H9 (cell line): Measurements from ENCODE around the gene RALGAPA1. TPM values are rescaled to one million over a fixed set of nuclear protein-coding genes. Genes with fewer than 3 reads are reported as not detected.
A peak's percentile ranks its signal among the peaks of the same experiment; 100 is the strongest.

Experiments used
- DNase-seq: peaks from one replicate; pipeline ENCODE4 v3.0.0-alpha.2; 2017
- H2AFZ ChIP-seq: one replicate; pipeline ENCODE4 v1.6.1; 2013; ENCODE audit warnings: mild to moderate bottlenecking, low read length, control low read depth, moderate library complexity
- H2AK5ac ChIP-seq: 2 replicates; pipeline ENCODE4 v1.6.1; 2013; ENCODE audit warnings: low read length, control low read depth, mixed read lengths; ENCODE audit not compliant: insufficient read length
- H2BK120ac ChIP-seq: one replicate; pipeline ENCODE4 v1.6.1; 2013; ENCODE audit warnings: low read depth, mild to moderate bottlenecking, low read length, control low read depth, inconsistent platforms; ENCODE audit not compliant: poor library complexity, severe bottlenecking
- H2BK12ac ChIP-seq: 2 replicates; pipeline ENCODE4 v1.6.1; 2013; ENCODE audit warnings: low read length, control low read depth, mixed read lengths, low read depth; ENCODE audit not compliant: insufficient read length
- H2BK15ac ChIP-seq: 2 replicates; pipeline ENCODE4 v1.6.1; 2013; ENCODE audit warnings: low read depth, low read length, control low read depth
- H2BK20ac ChIP-seq: one replicate; pipeline ENCODE4 v1.6.1; 2013; ENCODE audit warnings: low read depth, mild to moderate bottlenecking, low read length, control low read depth, inconsistent platforms; ENCODE audit not compliant: poor library complexity, severe bottlenecking
- H2BK5ac ChIP-seq: 2 replicates; pipeline ENCODE4 v1.6.1; 2013; ENCODE audit warnings: low read length, control low read depth, mixed read lengths; ENCODE audit not compliant: insufficient read length
- H3K14ac ChIP-seq: 2 replicates; pipeline ENCODE4 v1.6.1; 2013; ENCODE audit warnings: low read length, control low read depth; ENCODE audit not compliant: insufficient read depth
- H3K18ac ChIP-seq: 2 replicates; pipeline ENCODE4 v1.6.1; 2013; ENCODE audit warnings: low read depth, mild to moderate bottlenecking, mixed read lengths, low read length, control low read depth; ENCODE audit not compliant: insufficient read length
- H3K23ac ChIP-seq: 2 replicates; pipeline ENCODE4 v1.6.1; 2013; ENCODE audit warnings: low read length, control low read depth, mixed read lengths, low read depth; ENCODE audit not compliant: insufficient read length
- H3K23me2 ChIP-seq: 2 replicates; pipeline ENCODE4 v1.6.1; 2013; ENCODE audit warnings: low read depth, mild to moderate bottlenecking, mixed read lengths, low read length, control low read depth; ENCODE audit not compliant: insufficient read length, poor library complexity, severe bottlenecking
- H3K27ac ChIP-seq: 2 replicates; pipeline ENCODE4 v1.5.1; 2013; ENCODE audit warnings: low read length, control low read depth, mixed read lengths, low read depth; ENCODE audit not compliant: insufficient read length
- H3K27me3 ChIP-seq: 2 replicates; pipeline ENCODE4 v1.6.1; 2013; ENCODE audit warnings: low read length, control low read depth, inconsistent platforms; ENCODE audit not compliant: insufficient read depth
- H3K4ac ChIP-seq: 2 replicates; pipeline ENCODE4 v1.6.1; 2013; ENCODE audit warnings: low read depth, mild to moderate bottlenecking, control low read depth, inconsistent platforms, low read length, moderate library complexity
- H3K4me1 ChIP-seq: 2 replicates; pipeline ENCODE4 v1.6.1; 2013; ENCODE audit warnings: low read length, control low read depth, inconsistent platforms; ENCODE audit not compliant: insufficient read depth
- H3K4me2 ChIP-seq: 2 replicates; pipeline ENCODE4 v1.6.1; 2013; ENCODE audit warnings: low read length, control low read depth, mixed read lengths; ENCODE audit not compliant: insufficient read length, insufficient read depth
- H3K56ac ChIP-seq: 2 replicates; pipeline ENCODE4 v1.6.1; 2013; ENCODE audit warnings: low read depth, mild to moderate bottlenecking, mixed read lengths, low read length, control low read depth; ENCODE audit not compliant: insufficient read length
- H3K79me1 ChIP-seq: 2 replicates; pipeline ENCODE4 v1.6.1; 2013; ENCODE audit warnings: low read depth, mild to moderate bottlenecking, moderate library complexity, low read length, control low read depth, inconsistent platforms; ENCODE audit not compliant: insufficient read depth, poor library complexity, severe bottlenecking
- H3K79me2 ChIP-seq: 2 replicates; pipeline ENCODE4 v1.6.1; 2013; ENCODE audit warnings: low read length, control low read depth, inconsistent platforms; ENCODE audit not compliant: insufficient read depth
- H3K9ac ChIP-seq: 2 replicates; pipeline ENCODE4 v1.6.1; 2013; ENCODE audit warnings: low read length, control low read depth, mixed read lengths; ENCODE audit not compliant: insufficient read length; ENCODE audit errors: extremely low read depth
- H3K9me3 ChIP-seq: one replicate; pipeline ENCODE4 v1.6.1; 2013; ENCODE audit warnings: low read depth, low read length, inconsistent platforms; ENCODE audit not compliant: control insufficient read depth
- H3T11ph ChIP-seq: one replicate; pipeline ENCODE4 v1.6.1; 2013; ENCODE audit warnings: mild to moderate bottlenecking, low read length, control low read depth, inconsistent platforms
- H4K20me1 ChIP-seq: one replicate; pipeline ENCODE4 v1.6.1; 2013; ENCODE audit not compliant: control insufficient read depth, insufficient read length, insufficient read depth
- H4K5ac ChIP-seq: 2 replicates; pipeline ENCODE4 v1.6.1; 2013; ENCODE audit warnings: low read depth, mild to moderate bottlenecking, mixed read lengths, low read length, control low read depth; ENCODE audit not compliant: insufficient read length
- H4K8ac ChIP-seq: replicated peaks from 2 replicates; pipeline ENCODE4 v1.6.1; 2013; ENCODE audit warnings: low read length, control low read depth, mixed read lengths, low read depth; ENCODE audit not compliant: insufficient read length
- H4K91ac ChIP-seq: 2 replicates; pipeline ENCODE4 v1.6.1; 2013; ENCODE audit warnings: low read depth, mild to moderate bottlenecking, moderate library complexity, mixed read lengths, low read length, control low read depth; ENCODE audit not compliant: insufficient read length
- H3K27ac Mint-ChIP-seq, 3 experiments: 2 replicates in 2 of 3; 3 replicates in 1 of 3; pipeline ENCODE4 v1.8.0; 2020 to 2021; ENCODE audit warnings: mixed read lengths in 3 of 3, mild to moderate bottlenecking in 1 of 3, moderate library complexity in 1 of 3
- H3K27me3 Mint-ChIP-seq: 2 replicates; pipeline ENCODE4 v1.8.0; 2021; ENCODE audit warnings: low read depth, mild to moderate bottlenecking, moderate library complexity, mixed read lengths
- H3K36me3 Mint-ChIP-seq, 3 experiments: 2 replicates in 2 of 3; 3 replicates in 1 of 3; pipeline ENCODE4 v1.8.0; 2020 to 2021; ENCODE audit warnings: low read depth in 3 of 3, mixed read lengths in 3 of 3; ENCODE audit not compliant: insufficient read depth in 1 of 3
- H3K4me1 Mint-ChIP-seq, 2 experiments: 2 replicates each; pipeline ENCODE4 v1.8.0; 2020; ENCODE audit warnings: mixed read lengths in 2 of 2
- H3K4me3 Mint-ChIP-seq, 2 experiments: 2 replicates in 1 of 2; 3 replicates in 1 of 2; pipeline ENCODE4 v1.8.0; 2020 to 2021; ENCODE audit warnings: mild to moderate bottlenecking in 2 of 2, mixed read lengths in 2 of 2, moderate library complexity in 1 of 2
- H3K9me3 Mint-ChIP-seq, 2 experiments: 2 replicates in 1 of 2; 3 replicates in 1 of 2; pipeline ENCODE4 v1.8.0; 2020; ENCODE audit warnings: mild to moderate bottlenecking in 2 of 2, mixed read lengths in 2 of 2, moderate library complexity in 1 of 2
- WGBS: extraction: QIAGEN DNeasy Blood & Tissue Kit; methylation state at CpG from one replicate; pipeline ENCODE4 v1.1.7; 2013; ENCODE audit warnings: missing lambda C conversion rate, low lambda C conversion rate, mixed read lengths; ENCODE audit not compliant: insufficient read length; ENCODE audit errors: extremely low coverage; 5-methylcytosine and 5-hydroxymethylcytosine counted together
- total RNA-seq: library from RNA; stranded (reverse); gene quantifications from 2 replicates; pipeline ENCODE4 v1.2.1, GENCODE V29; 2021
- TF ChIP-seq, protein P1 (sequence below): fragments of 200-600 bp; sonication (generic); conservative IDR thresholded peaks from 3 replicates; pipeline ENCODE4 v1.8.0; 2021; ENCODE audit warnings: antibody characterized with exemption, mild to moderate bottlenecking

RALGAPA1 gene
- total RNA-seq, 1 experiment from 2014 or later: 29.8 TPM

DNA sequence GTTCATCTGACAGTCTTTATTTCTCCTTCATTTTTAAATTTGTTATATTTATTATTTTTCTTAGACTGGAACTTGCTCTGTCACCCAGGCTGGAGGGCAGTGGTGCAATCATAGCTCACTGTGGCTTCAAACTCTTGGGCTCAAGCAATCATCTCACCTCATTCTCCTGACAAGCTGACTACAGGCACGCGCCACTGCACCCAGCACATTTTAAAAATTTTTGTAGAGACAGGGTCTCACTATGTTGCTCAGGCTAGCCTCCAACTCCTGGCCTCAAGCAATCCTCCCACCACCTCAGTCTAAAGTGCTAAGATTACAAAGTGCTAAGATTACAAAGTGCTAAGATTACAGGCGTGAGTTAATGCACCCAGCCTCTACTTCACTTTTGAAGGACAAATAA lies 96.6 kb downstream of the RALGAPA1 start:
- no peak overlapping the region for H3K27ac ChIP-seq
- H3K36me3 Mint-ChIP-seq: peaks cover 0 to 8% (median 6%) of the 10 kb centered on the region in 3 experiments; a peak in 4 of 7 replicates
- H3K27ac Mint-ChIP-seq: peak overlapping the region in 1 of 3 experiments; percentile 37; a peak in 2 of 7 replicates

More for the DNA sequence above, 96.6 kb downstream of the RALGAPA1 start:
- H2BK12ac ChIP-seq: no peak overlapping the region
- H3K9me3 ChIP-seq: no peaks in the 10 kb centered on the region
- H3K79me2 ChIP-seq: no peaks in the 10 kb centered on the region
- H2AFZ ChIP-seq: no peak overlapping the region
- Mint-ChIP-seq H3K27me3 (no peaks in the 10 kb centered on the region), H3K9me3 (no peaks in the 10 kb centered on the region), H3K4me1 (no peaks in the 10 kb centered on the region), H3K4me3 (no peak overlapping the region)
- H3K4me1 ChIP-seq: no peaks in the 10 kb centered on the region
- no peak overlapping the region for H2BK15ac ChIP-seq
- no peak overlapping the region for H3K56ac ChIP-seq
- no peak for DNase-seq
- H3K4ac ChIP-seq: no peak overlapping the region
- H4K5ac ChIP-seq: no peak overlapping the region
- no peaks in the 10 kb centered on the region for H3K23me2 ChIP-seq
- H2AK5ac ChIP-seq: no peak overlapping the region
- no peaks in the 10 kb centered on the region for H3K27me3 ChIP-seq
- no peak overlapping the region for H3T11ph ChIP-seq
- no peak overlapping the region for H3K23ac ChIP-seq
- H2BK20ac ChIP-seq: no peak overlapping the region
- H3K4me2 ChIP-seq: no peak overlapping the region
- no peak overlapping the region for H2BK5ac ChIP-seq
- no peak overlapping the region for H3K14ac ChIP-seq
- TF ChIP-seq, protein P1, sequence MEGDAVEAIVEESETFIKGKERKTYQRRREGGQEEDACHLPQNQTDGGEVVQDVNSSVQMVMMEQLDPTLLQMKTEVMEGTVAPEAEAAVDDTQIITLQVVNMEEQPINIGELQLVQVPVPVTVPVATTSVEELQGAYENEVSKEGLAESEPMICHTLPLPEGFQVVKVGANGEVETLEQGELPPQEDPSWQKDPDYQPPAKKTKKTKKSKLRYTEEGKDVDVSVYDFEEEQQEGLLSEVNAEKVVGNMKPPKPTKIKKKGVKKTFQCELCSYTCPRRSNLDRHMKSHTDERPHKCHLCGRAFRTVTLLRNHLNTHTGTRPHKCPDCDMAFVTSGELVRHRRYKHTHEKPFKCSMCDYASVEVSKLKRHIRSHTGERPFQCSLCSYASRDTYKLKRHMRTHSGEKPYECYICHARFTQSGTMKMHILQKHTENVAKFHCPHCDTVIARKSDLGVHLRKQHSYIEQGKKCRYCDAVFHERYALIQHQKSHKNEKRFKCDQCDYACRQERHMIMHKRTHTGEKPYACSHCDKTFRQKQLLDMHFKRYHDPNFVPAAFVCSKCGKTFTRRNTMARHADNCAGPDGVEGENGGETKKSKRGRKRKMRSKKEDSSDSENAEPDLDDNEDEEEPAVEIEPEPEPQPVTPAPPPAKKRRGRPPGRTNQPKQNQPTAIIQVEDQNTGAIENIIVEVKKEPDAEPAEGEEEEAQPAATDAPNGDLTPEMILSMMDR: no peak
- H4K20me1 ChIP-seq: no peaks in the 10 kb centered on the region
- H4K8ac ChIP-seq: no peak overlapping the region
- no peak overlapping the region for H4K91ac ChIP-seq
- no peak overlapping the region for H2BK120ac ChIP-seq
- WGBS: no CpG with 5 or more reads among the region's 3 CpGs
- no peak overlapping the region for H3K18ac ChIP-seq
- H3K9ac ChIP-seq: no peak overlapping the region
- no peaks in the 10 kb centered on the region for H3K79me1 ChIP-seq
